ENCODE measurements around the gene SLC25A22.

The SLC25A22 gene

DNA sequence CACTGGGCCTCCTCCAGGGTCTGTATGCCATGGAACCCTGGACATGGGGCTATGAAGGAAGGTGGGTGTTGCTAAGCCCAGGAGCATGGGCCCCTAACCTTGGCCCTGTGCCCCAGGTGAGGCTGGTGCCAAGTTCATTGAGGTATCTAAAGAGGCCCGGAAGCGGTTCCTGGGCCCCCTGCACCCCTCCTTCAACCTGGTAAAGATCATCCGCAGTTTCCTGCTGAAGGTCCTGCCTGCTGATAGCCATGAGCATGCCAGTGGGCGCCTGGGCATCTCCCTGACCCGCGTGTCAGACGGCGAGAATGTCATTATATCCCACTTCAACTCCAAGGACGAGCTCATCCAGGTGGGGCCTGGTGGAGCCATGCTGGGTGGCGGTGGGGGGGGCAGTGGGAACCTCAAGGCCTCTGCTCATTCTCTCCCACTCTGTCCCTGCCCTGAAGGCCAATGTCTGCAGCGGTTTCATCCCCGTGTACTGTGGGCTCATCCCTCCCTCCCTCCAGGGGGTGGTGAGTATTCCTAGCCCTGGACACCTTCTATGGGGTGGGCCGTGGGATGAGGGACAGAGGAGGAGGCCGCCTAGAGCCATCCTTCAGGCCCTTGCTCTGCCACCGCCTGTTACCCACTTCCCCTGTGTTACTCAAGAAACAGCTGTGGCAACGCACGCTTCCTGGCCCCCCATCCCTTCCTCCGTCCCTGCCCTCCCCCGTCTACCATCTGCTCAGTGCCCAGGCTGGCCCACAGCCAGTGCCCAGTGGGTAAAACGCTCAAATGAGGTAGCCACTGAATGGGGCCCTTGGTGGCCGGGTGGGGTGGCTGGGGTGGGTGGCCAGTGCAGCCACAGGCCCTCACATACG lies 23.7 kb upstream of the SLC25A22 start:
- DNase-seq, result no peak

DNA sequence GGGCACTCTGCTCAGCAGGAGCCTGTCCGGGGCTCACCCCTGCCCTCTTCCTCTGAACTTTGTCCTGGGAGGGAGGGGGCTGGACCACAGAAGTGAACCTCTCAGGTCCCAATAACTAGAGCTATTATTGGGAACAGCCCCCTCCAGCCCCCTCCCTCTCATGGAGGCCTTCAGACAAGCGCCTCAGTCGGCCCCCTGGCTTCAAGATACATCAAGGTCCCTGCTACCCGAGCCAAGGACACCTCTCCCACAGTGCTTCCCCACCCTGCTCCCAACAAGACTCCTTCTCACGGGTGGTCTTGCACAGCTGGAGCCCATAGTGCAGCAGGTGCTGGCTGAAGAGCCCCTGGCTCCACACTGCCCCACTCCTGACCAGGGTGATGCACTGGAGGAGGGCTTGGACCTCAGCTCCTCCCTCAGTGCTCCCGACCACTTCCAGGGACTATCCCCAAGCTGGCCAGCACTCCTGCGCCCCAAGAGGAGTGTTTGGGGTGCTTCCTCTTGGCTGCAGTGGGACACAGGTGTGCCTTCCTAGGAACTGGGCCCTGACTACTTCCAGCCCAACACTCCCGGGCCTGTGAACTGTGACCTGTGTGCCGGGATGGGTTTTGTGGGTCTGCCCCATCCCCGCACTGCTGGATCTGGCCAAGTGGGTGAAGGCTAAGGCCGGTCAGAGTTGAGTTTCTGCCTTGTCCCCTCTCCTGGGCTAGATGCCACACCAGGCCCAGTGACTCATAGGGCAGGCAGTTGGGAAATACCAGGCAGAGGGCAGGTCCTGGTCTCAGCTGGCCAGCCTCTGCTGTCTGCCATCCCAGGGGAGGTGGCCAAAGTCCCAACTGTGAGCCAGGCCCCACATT lies 22.8 kb upstream of the SLC25A22 start:
- DNase-seq, result no peak

DNA sequence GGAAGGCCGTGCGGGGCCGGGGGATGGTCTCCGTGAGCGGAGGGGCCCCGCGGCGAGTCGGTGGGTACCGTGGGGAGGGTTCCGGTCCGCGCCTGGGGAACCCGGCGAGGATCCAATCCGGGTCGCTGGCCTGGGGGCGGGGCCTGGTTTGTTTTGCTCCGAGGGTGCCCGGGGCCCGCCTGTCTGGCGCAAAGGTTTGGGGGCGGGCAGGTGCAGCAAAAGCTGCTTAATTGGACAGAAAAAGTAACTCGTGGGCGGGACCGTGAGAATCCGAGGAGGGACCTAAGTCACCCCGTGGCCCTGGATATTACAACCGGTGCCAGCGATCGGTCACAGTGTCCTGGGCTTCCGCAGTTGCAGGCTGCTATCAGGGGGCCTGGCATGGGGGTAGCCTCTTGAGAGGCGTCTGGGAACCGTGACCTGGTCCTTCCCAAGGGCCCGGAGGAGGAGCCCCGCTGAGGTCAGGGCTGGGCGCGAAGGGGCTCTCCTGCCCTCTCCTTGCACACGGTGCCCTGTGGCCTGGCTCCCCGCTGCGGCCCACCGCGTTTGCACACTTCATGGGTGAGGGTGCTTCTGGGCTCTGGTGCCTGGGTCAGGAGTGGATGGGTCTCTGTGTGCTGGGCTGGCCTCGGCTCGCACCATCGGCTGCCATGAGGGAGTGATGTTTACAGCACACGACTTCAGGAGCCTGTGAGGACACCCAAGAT lies 22.0 kb upstream of the SLC25A22 start:
- DNase-seq, result peak; percentile 94

DNA sequence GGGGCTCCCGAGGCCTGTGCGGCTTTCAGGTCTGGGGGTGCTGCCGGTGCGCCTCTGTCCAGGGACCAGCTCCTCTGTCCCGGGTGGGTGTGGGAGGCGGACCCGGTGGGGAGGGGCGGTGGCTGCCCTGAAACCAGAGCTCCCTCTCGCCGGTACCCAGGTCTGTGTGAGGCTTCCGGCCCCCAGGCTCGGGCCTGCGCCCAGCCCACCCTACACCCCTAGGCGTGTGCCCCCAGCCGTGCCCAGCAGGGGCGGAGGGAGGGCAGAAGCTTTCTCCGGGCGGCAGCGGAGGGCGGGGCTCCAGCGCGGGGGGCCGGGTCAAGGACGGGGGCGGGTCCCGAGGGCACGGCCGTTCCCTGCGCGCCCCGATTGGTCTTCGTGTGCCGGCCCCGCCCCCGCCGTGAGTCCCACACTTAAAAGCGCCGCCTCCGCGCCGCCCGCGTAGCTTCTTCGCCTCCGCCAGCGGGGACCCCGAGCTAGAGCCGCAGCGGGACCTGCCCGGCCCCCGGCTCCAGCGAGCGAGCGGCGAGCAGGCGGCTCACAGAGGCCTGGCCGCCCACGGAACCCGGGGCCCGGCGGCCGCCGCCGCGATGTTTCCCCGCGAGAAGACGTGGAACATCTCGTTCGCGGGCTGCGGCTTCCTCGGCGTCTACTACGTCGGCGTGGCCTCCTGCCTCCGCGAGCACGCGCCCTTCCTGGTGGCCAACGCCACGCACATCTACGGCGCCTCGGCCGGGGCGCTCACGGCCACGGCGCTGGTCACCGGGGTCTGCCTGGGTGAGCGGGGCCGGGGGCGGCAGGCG lies 21.2 kb upstream of the SLC25A22 start:
- DNase-seq, result peak; percentile 91

DNA sequence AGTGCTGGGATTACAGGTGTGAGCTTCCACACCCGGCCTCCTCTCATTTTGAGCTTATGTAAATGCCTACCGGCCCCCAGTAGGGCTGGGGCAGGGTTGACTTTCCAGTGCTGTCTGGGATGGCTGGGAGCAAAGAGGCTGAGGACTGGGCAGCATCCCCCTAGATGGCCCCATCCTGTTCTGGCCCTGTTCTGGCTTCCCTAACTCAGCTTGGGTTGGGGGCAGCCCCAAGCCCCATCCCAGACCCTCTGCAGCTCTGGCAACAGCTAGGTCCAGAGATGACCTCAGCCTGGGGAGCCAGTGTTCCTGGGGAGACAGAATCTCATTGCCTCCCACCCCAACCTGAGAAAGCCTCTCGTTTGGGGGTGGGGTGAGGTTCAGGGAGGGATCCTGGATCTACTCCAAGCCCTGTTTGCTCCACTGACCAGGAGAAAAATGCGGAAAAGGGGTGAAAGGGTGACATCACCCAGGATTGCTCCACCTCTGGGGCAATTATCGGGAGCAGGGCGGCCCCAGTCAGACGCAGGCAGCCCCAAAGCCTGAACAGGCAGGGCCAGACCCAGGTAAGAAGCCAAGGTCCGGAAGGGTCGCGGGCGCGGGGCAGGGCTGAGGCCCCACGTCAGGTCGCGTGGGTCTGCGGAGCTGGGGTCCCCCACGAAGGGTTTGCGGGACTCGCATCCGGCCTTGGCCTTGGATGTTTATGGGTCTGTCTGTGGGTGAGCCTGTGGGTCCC lies 20.5 kb upstream of the SLC25A22 start, which contains the start of gene PNPLA2:
Gene PNPLA2, plus strand, starts transcription at position 519 of the 733 bp plus-strand sequence. CDS start 805 bp downstream, outside the sequence.
- no peak for DNase-seq

DNA sequence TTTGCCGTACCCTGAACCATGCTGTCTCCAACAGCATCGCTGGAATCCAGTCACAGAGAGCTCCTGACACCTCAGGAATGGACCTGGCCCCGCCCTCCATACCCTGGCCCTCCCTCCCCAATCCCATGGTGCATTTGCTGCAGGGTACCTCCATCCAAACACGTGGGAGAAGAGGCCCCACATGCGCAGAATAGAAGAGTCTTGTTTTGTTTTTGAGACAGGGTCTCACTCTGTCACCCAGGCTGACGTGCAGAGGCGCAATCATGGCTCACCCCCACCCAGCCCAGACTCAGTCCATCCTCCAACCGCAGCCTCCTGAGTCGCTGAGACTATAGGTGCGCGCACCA lies 18.3 kb upstream of the SLC25A22 start:
- DNase-seq, result no peak

DNA sequence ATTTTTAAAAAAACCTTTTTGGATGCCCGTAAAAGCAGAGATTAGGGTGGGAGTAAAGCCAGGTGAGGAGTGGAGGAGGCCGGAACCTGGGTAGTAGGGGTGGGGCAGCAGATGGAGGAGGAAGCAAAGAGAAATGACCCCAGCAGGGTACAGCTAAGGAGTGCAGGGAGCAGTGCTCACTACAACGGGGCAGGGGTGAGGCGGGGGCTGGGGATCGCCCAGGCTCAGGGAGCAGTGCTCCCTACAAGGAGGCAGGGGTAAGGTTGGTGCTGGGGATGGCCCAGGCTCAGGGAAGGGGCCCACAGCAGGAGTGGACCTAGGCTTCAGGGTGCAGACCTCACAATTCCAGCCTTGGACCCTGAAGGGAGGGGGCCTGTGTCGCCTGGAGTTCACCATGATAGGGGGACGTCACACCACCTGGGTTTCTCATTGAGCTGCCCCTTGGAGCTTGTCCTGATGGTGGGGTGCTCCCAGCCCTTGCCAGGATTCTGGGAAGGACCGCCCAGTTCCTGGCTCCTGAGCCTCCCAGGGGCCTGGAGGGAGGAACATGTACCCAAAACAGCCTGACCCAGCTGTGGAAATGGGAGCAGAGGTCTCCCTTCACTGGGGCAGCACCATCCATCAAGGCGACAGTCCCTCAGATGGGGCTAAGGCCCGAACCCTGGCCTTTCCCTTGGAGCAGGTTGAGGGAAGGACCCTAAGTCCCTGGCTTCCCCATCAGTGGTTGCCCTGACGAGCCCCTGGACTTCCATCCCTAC lies 17.8 kb upstream of the SLC25A22 start:
- no peak for DNase-seq

DNA sequence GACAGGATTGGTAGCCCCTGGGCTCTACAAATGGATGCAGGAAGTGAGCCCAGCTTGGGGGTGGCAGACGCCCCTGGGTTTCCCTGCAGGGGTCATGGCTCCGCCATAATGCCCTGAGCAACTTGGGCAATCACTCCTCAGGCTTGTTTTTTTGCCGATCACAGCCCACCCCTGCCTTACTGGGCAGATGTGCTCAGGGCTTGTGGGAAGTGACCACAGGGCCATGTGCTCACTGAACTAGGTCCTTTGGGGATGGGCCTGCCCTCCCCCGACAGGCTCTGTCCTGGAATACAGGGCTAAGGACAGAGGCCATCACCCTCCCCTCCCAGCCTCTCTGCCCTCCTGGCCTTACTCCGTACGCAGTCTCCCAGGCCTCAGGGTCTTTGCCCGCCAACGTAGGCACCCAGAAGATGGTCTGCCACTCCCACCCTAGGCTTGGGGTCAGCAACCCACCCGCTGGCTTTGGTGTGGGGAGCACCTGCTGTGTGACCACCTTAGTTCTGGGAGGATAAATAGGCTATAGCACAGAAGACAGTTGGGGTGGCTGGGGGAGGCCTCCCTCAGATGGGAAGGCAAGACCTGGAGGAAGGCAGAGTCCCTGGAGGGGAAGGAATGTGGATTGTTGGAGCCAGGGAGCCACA lies 15.5 kb upstream of the SLC25A22 start:
- DNase-seq, result no peak

DNA sequence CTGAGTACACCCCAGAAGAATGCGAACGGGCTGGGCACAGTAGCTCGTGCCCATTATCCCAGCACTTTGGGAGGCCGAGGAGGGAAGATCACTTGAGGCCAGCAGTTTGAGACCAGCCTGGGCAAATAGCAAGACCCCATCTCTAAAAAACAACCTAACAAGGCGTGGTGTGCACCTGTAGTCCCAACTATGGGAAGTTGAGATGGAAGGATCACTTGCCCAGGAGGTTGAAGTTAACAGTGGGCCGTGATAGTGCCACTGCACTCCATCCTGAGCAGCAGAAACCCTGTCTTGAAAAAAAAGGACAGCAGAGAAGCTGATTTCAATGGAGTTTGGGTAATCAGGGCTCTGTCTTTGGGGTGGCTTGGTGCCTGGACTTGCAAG lies 15.0 kb upstream of the SLC25A22 start:
- DNase-seq, result no peak

DNA sequence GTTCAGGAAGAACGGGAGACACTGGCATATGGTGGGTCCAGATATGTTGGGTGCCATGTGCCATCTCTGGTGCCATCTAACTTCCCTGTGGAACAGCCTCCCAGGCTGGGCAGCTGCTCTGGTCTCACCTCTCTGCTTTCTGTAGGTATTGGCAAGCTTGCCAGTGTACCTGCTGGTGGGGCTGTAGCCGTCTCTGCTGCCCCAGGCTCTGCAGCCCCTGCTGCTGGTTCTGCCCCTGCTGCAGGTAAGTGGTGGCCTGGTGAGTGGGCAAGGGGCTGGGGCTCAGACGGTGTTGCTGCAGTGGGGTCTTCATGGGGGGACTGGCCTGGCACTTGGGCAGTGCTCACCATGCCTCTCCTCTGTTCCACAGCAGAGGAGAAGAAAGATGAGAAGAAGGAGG lies 14.3 kb upstream of the SLC25A22 start:
- DNase-seq, result no peak

DNA sequence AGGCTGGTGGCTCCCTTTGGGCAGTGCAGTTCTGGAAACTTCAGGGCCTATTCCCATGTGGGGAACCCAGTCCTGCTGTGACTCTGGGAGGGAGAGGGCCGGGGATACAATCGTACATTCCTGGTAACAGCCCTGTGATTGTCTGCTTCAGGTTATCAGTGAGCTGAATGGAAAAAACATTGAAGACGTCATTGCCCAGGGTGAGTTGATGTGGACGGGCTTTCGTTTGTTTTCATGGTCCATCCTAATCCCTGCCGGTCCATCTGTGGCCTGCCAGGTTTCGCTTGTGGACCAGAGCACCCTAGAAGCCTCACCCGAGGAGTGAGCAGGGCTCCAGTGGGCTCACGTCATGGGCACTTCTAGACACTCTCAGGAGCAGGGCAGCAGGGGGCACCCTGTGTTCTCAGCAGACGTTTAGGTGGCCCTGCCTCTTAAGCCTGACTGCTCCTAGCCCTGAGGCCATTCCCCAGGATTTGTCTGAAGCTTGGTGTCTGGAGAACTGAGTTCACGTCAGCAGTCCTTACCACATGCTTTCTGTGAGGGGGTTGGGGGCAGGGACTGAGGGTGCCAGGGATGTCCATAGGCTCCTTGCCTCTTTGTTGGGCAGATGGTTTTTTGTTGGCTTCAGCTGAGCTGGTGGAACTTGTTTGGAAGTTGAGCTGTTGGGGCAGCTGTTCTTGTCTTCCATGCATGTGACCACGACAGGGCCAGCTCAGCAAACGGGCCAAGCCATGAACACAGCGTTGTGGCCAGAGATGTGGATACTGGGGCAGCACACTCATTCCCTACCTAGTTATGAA lies 13.6 kb upstream of the SLC25A22 start:
- no peak for DNase-seq

DNA sequence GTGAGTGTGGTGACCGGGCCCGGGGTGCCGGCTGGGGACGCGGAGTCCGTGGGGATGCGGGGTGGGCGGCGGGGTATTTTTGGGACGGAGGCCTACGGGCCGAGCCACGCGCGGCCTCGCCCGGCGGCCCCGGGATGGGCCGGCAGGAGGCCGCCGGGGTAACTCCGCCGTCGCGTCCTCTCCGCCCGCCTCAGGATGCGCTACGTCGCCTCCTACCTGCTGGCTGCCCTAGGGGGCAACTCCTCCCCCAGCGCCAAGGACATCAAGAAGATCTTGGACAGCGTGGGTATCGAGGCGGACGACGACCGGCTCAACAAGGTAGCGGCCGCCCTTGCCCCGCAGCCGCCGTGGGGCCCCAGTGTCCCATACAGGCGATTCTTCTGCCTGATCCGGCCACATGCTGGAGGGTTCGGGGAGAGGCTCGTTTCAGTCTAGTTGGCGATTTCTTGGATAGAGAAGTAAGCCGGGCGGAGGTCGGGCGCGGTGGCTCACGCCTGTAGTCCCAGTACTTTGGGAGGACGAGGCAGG lies 12.0 kb upstream of the SLC25A22 start:
- no peak for DNase-seq

DNA sequence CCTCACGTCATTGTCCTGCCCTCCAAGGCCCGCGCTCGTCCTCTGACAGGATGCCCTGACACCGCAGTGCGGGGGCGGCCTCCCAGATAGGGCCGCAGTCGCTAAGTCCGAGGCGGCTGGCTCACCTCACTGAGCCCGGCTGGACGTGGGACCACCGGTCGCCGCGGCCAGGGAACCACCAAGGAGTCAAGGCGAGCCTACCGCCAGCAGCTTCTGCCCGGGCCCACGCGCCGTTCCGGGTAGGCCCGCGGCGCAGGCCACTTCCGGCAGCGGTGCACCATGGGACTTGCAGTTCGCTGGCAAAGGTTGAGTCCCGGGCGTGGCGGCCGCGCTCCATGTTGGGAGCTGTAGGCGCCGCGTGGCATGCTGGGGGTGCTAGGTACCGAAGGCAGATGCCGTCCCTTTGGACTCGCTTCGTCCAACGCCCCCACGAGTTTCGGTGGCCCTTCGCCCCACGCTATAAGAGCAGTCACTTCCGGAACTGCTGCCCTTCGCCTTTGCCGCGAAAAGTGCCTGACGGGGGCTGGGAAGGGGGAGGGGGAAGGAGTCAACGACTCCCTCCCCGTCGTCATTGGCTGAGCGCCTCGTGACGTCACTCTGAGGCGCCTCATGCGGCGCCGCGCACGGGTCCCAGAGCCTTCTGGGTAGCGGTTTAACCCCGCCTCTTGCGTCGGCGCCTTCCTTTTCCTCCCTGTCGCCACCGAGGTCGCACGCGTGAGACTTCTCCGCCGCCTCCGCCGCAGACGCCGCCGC lies 11.4 kb upstream of the SLC25A22 start, which contains the start of gene RPLP2:
Gene RPLP2, plus strand, starts transcription at position 681 of the 753 bp plus-strand sequence. CDS start 268 bp downstream, outside the sequence.
- peak; percentile 96 for DNase-seq

DNA sequence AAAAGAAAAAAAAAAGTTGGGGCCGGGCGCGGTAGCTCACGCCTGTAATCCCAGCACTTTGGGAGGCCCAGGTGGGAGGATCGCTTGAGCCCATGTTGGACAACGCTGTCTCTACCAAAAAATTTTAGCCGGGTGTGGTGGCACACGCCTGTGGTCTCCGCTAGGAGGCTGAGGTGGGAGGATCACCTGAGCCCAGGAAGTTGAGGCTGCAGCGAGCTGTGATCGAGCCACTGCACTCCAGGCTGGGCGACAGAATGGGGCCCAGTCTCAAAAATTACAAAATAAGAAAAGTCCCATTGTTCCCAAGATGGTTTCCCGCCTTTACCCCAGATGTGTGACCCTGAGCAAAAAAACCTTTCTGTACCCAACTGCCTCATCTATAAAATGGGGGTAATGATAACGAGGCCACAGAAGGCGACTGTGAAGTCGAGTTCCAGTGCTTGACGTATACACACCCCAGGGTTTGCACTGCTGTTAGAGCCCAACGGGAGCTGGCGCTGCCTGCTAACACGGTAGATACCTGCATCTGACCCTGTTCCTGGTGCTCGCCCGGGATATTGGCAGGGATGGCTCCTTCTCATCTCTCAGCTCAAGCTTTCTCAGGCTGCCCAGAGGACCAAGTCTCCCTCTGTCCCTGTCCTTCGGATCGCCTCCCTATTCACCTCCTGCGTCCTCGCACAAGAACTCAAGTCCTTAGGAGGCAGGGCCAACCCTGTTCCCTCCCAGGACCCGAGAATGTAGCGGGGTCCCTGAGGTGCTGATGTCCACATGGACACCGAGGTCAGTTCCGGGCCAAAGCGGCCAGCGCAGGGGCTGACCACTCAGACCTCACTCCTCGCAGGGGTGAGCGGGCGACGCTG lies 10.6 kb upstream of the SLC25A22 start:
- no peak for DNase-seq

DNA sequence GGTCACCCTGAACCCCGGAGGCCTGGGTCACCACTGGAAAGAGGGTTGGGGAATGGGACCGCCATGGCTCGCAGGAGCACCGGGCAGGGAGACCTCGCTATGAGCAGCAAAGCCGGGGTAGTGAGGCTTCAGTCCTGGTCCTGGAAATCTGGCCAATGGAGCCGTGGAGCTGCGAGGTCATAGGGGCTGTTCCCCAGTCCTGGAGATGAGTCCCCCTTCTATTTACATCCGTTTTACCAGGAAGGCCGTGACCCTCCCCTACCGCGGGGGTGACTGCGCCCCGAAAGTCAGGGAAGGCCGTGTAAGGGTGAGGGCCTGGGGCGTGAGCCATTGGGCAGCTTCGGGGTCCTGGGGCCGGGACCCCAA lies 6.5 kb upstream of the SLC25A22 start:
- DNase-seq, result peak; percentile 37

DNA sequence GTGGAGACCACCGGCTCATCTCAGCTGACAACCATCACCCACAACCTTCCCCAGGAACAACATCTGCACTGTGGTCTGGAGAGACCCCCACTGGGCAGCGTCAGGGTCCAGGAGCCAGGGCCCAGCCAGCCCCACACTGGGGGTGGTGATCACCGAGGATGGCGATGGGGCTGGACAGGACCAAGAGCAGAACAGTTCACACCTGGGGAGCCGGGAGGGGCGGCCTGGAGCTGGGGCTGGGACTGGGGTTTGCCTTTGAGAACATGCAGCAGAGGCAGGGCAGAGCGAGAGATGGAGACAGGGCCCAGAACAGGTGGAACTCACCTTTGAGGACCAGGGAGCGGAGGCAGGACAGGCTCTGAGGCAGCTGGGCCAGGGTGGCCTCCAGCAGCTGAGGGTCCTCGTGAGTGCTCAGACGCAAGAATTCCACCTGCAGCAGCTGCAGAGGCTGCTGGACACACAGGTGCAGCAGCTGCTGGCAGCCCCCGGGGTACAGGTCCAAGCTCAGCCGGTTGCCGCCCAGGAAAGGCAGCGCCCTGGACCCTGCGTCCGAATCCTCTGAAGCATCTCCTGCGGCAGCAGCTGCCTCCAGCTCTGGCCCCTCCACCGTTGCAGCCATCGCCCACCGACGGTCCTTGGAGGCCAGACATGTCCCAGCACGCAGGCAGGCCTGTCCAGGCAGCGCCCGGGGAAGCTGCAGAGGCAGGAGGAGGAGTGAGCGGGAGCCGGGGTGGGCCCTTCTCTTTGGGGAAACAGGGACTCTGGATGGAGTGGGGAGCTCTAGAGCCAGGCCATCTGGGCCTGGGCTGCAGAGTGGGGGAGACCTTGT lies 5.9 kb upstream of the SLC25A22 start:
- DNase-seq, result peak; percentile 87

DNA sequence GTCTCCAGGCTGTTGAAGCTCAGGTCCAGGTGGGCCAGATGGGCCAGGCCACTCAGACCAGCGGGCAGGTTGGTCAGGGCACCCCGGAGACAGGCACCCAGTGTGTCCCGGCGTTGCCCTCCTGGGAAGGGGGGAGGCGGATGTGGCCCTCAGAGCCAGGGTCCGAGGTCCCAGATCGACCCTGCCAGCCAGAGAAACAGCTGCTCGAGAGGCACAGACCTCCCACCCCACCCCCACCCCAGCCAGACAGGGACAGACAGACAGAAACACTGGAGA lies 5.3 kb upstream of the SLC25A22 start:
- DNase-seq, result no peak

Measured in NCI-H1105 (cell line).